Suprapubic skin (tissue), 2 donors: Measurements from ENCODE around the gene E2F1.

Source experiments
- EP300 ChIP-seq: sonication (generic); formaldehyde crosslinking; IDR thresholded peaks from one replicate; pipeline ENCODE4 v1.6.1; 2017; ENCODE audit warnings: antibody characterized with exemption
- POLR2A ChIP-seq, 2 donors: fragments of 450-650 bp; IDR thresholded peaks; one replicate each; pipeline ENCODE4 v1.6.1; 2017; ENCODE audit warnings: antibody characterized with exemption in 2 of 2, mild to moderate bottlenecking in 2 of 2, moderate library complexity in 2 of 2

- TF ChIP-seq POLR2A (IDR thresholded peaks at IDR 0.05) = no peak
- TF ChIP-seq EP300 = no peak
Measured at GRCh38 chr20:33629979-33630378, 56.2 kb downstream of the E2F1 start.
